ENCODE measurements around the gene RALGAPA1.
"Not testable (repeated sequence)": the region's sequence is repeated elsewhere in the genome, so short reads cannot be mapped to it uniquely, and the experiment has no call there.

The RALGAPA1 gene

GRCh38 chr14:35821564-35822411 lies 12.7 kb upstream of the RALGAPA1 start:
- peak; percentile 27 for DNase-seq

GRCh38 chr14:35819591-35820540 lies 10.8 kb upstream of the RALGAPA1 start:
- no peak for DNase-seq

- DNase-seq = peak; percentile 22
These were observed 9.4 kb upstream of the RALGAPA1 start for GRCh38 chr14:35818346-35819115.

- DNase-seq = peak; percentile 87
These were observed 5.4 kb upstream of the RALGAPA1 start for GRCh38 chr14:35814371-35815005.

- DNase-seq = no peak
These were observed 1.9 kb upstream of the RALGAPA1 start for GRCh38 chr14:35810963-35811362.

- DNase-seq = no peak
These were observed 502 bp upstream of the RALGAPA1 start for GRCh38 chr14:35809597-35809996.

GRCh38 chr14:35808076-35808637 lies 938 bp downstream of the RALGAPA1 start:
- DNase-seq = peak; percentile 39

- no peak for DNase-seq
These were observed 1.7 kb downstream of the RALGAPA1 start for GRCh38 chr14:35807131-35807961.

GRCh38 chr14:35806006-35806907 lies 2.8 kb downstream of the RALGAPA1 start:
- DNase-seq = no peak

GRCh38 chr14:35797796-35798195 lies 11.3 kb downstream of the RALGAPA1 start:
- no peak for DNase-seq

- no peak for DNase-seq
These were observed 19.4 kb downstream of the RALGAPA1 start for GRCh38 chr14:35789651-35790050.

- no peak for DNase-seq
These were observed 22.2 kb downstream of the RALGAPA1 start for GRCh38 chr14:35786856-35787255.

- DNase-seq = no peak
These were observed 25.4 kb downstream of the RALGAPA1 start for GRCh38 chr14:35783699-35784098.

- DNase-seq = no peak
These were observed 29.7 kb downstream of the RALGAPA1 start for GRCh38 chr14:35779368-35779767.

- DNase-seq = not testable (repeated sequence)
These were observed 31.5 kb downstream of the RALGAPA1 start for GRCh38 chr14:35777550-35777949.

- no peak for DNase-seq
These were observed 32.3 kb downstream of the RALGAPA1 start for GRCh38 chr14:35776823-35777222.

GRCh38 chr14:35776085-35776484 lies 33.0 kb downstream of the RALGAPA1 start:
- not testable (repeated sequence) for DNase-seq

- peak; percentile 20 for DNase-seq
These were observed 42.4 kb downstream of the RALGAPA1 start for GRCh38 chr14:35766700-35767082.

- no peak for DNase-seq
These were observed 42.9 kb downstream of the RALGAPA1 start for GRCh38 chr14:35766036-35766699.

All from CD4-positive, alpha-beta T cell treated with Interleukin-6 for 4 hours (primary cell).